Measurements from ENCODE around the gene COG8. TPM values are rescaled to one million over a fixed set of nuclear protein-coding genes. Genes with fewer than 3 reads are reported as not detected.

COG8 gene
- total and polyA plus RNA-seq, 8 donors = 23.9 to 36.1 (median 32.9) TPM

GRCh38 chr16:69350536-69351133 is 11.3 kb upstream of the COG8 start:
- DNase-seq (no peak), ATAC-seq (peak; percentile 79)
- Histone ChIP-seq H3K4me3 (no peak overlapping the region), H3K27ac (peak overlapping the region in 1 of 2 donors; percentile 17), H3K27me3 (no peaks in the 10 kb centered on the region), H3K36me3 (peaks cover 0 to 34% of the 10 kb centered on the region in 2 donors), H3K4me1 (peaks cover 0 to 9% of the 10 kb centered on the region in 2 donors), H3K9me3 (no peaks in the 10 kb centered on the region)
- intact Hi-C loops (cut with DNase I) = no loop called here
- TF ChIP-seq CTCF (IDR thresholded peaks at IDR 0.05) = no peak

- ATAC-seq (no peak), DNase-seq (no peak)
- Histone ChIP-seq H3K9me3 (no peaks in the 10 kb centered on the region), H3K4me3 (no peak overlapping the region), H3K4me1 (peaks cover 0 to 9% of the 10 kb centered on the region in 2 donors), H3K36me3 (peaks cover 0 to 43% of the 10 kb centered on the region in 2 donors), H3K27me3 (no peaks in the 10 kb centered on the region), H3K27ac (no peak overlapping the region)
- no peak for TF ChIP-seq CTCF (IDR thresholded peaks at IDR 0.05)
- intact Hi-C loops (cut with DNase I) = no loop called here
These were observed 10.2 kb upstream of the COG8 start for GRCh38 chr16:69349536-69349935.

GRCh38 chr16:69348222-69348621 is 8.9 kb upstream of the COG8 start:
- peaks cover 0 to 52% of the 10 kb centered on the region in 2 donors for H3K36me3 ChIP-seq
- no peak overlapping the region for H3K27ac ChIP-seq
- H3K27me3 ChIP-seq = no peaks in the 10 kb centered on the region
- TF ChIP-seq CTCF (IDR thresholded peaks at IDR 0.05) = no peak
- intact Hi-C loops (cut with DNase I) = no loop called here
- DNase-seq = no peak
- H3K9me3 ChIP-seq = no peaks in the 10 kb centered on the region
- H3K4me3 ChIP-seq = no peak overlapping the region
- ATAC-seq = no peak
- H3K4me1 ChIP-seq = peaks cover 0 to 9% of the 10 kb centered on the region in 2 donors

- ATAC-seq (no peak), DNase-seq (no peak)
- Histone ChIP-seq H3K9me3 (no peaks in the 10 kb centered on the region), H3K4me3 (no peak overlapping the region), H3K27me3 (no peaks in the 10 kb centered on the region), H3K4me1 (peaks cover 0 to 15% of the 10 kb centered on the region in 2 donors), H3K27ac (no peak overlapping the region), H3K36me3 (peaks cover 0 to 56% of the 10 kb centered on the region in 2 donors)
- intact Hi-C loops (cut with DNase I) = no loop called here
- no peak for TF ChIP-seq CTCF (IDR thresholded peaks at IDR 0.05)
These were observed 7.3 kb upstream of the COG8 start for GRCh38 chr16:69346683-69347082.

- DNase-seq (no peak), ATAC-seq (no peak)
- Histone ChIP-seq H3K27me3 (no peaks in the 10 kb centered on the region), H3K36me3 (peaks cover 0 to 59% of the 10 kb centered on the region in 2 donors), H3K4me1 (peaks cover 2 to 21% of the 10 kb centered on the region in 2 donors), H3K9me3 (no peaks in the 10 kb centered on the region), H3K4me3 (no peak overlapping the region), H3K27ac (no peak overlapping the region)
- no peak for TF ChIP-seq CTCF (IDR thresholded peaks at IDR 0.05)
- intact Hi-C loops (cut with DNase I) = no loop called here
These were observed 6.6 kb upstream of the COG8 start for GRCh38 chr16:69345923-69346322.

Measured in left lung (tissue), 10 donors.